GM23248 (cell line): ENCODE measurements around the gene BCR. TPM values are rescaled to one million over a fixed set of nuclear protein-coding genes. Genes with fewer than 3 reads are reported as not detected.

Experiments
- DNase-seq: peaks from one replicate; pipeline ENCODE4 v3.0.0-alpha.2; 2015
- H2AFZ ChIP-seq: fragments of 200-600 bp; sonication (generic); 2 replicates; pipeline ENCODE4 v1.6.1; 2016; ENCODE audit warnings: antibody characterized with exemption
- H3F3A ChIP-seq: fragments of 200-600 bp; sonication (generic); 2 replicates; pipeline ENCODE4 v1.6.1; 2016; ENCODE audit warnings: mild to moderate bottlenecking, antibody characterized with exemption, mixed run types; ENCODE audit not compliant: insufficient read depth
- H3K27ac ChIP-seq: fragments of 200-600 bp; sonication (generic); 2 replicates; pipeline ENCODE4 v1.5.1; 2016; ENCODE audit warnings: mild to moderate bottlenecking
- H3K27me3 ChIP-seq: fragments of 200-600 bp; sonication (generic); replicated peaks from 2 replicates; pipeline ENCODE4 v1.6.1; 2016; ENCODE audit warnings: mild to moderate bottlenecking; ENCODE audit not compliant: insufficient read depth
- H3K36me3 ChIP-seq: fragments of 200-600 bp; sonication (generic); 2 replicates; pipeline ENCODE4 v1.6.1; 2016; ENCODE audit warnings: low read depth, mild to moderate bottlenecking
- H3K4me1 ChIP-seq: fragments of 200-600 bp; sonication (generic); 2 replicates; pipeline ENCODE4 v1.6.1; 2016; ENCODE audit warnings: mild to moderate bottlenecking; ENCODE audit not compliant: insufficient read depth
- H3K4me2 ChIP-seq: fragments of 200-600 bp; sonication (generic); one replicate; pipeline ENCODE4 v1.6.1; 2016; ENCODE audit warnings: mild to moderate bottlenecking; ENCODE audit not compliant: unreplicated experiment
- H3K4me3 ChIP-seq: fragments of 200-600 bp; sonication (generic); 2 replicates; pipeline ENCODE4 v1.5.1; 2016; ENCODE audit warnings: mild to moderate bottlenecking
- H3K79me2 ChIP-seq: fragments of 200-600 bp; sonication (generic); 2 replicates; pipeline ENCODE4 v1.6.1; 2016; ENCODE audit warnings: mild to moderate bottlenecking; ENCODE audit not compliant: insufficient read depth
- H3K9ac ChIP-seq: fragments of 200-600 bp; sonication (generic); 2 replicates; pipeline ENCODE4 v1.6.1; 2016; ENCODE audit warnings: mild to moderate bottlenecking
- H3K9me2 ChIP-seq: fragments of 200-600 bp; sonication (generic); 2 replicates; pipeline ENCODE4 v1.6.1; 2016; ENCODE audit warnings: mixed run types, mild to moderate bottlenecking, moderate library complexity; ENCODE audit not compliant: insufficient read depth
- H3K9me3 ChIP-seq: fragments of 200-600 bp; sonication (generic); one replicate; pipeline ENCODE4 v1.6.1; 2017; ENCODE audit warnings: low read depth
- H4K20me1 ChIP-seq: fragments of 200-600 bp; sonication (generic); 2 replicates; pipeline ENCODE4 v1.6.0; 2016; ENCODE audit not compliant: insufficient read depth
- EZH2 ChIP-seq: fragments of 200-600 bp; sonication (generic); IDR thresholded peaks from 2 replicates; pipeline ENCODE4 v1.6.1; 2018; ENCODE audit warnings: antibody characterized with exemption, mild to moderate bottlenecking; ENCODE audit not compliant: insufficient read depth, poor library complexity, severe bottlenecking
- EZH2phosphoT487 ChIP-seq: fragments of 200-600 bp; sonication (generic); IDR thresholded peaks from 2 replicates; pipeline ENCODE4 v1.6.1; 2018; ENCODE audit warnings: antibody characterized with exemption, moderate library complexity, mild to moderate bottlenecking, low read depth; ENCODE audit not compliant: insufficient read depth
- WGBS, 2 experiments: methylation state at CpG; one replicate each; pipeline ENCODE4 v1.1.6; 2015 to 2017; ENCODE audit warnings: low lambda C conversion rate in 2 of 2, low coverage in 1 of 2; ENCODE audit errors: missing lambda C conversion rate in 2 of 2; 5-methylcytosine and 5-hydroxymethylcytosine counted together
- in situ Hi-C: fragments of 300-500 bp; cut with MboI; formaldehyde crosslinking; loops from 2 replicates; pipeline ENCODE4 v1.15.0; 2020
- polyA plus RNA-seq: library from polyadenylated mRNA; unstranded; fragments of >200 nt; fragmentation: Nextera tagmentation; extraction: Ambion mirVana; gene quantifications from 2 replicates; pipeline ENCODE4 v1.2.1, GENCODE V29; 2016
- total RNA-seq: library from RNA; depleted of rRNA; stranded (reverse); fragments of >200 nt; shearing (Covaris generic); gene quantifications from 2 replicates; pipeline ENCODE4 v1.2.3, GENCODE V29; 2014

BCR gene
- total and polyA plus RNA-seq, 2 experiments from 2014 or later, result 4.7 to 30.0 TPM

DNA sequence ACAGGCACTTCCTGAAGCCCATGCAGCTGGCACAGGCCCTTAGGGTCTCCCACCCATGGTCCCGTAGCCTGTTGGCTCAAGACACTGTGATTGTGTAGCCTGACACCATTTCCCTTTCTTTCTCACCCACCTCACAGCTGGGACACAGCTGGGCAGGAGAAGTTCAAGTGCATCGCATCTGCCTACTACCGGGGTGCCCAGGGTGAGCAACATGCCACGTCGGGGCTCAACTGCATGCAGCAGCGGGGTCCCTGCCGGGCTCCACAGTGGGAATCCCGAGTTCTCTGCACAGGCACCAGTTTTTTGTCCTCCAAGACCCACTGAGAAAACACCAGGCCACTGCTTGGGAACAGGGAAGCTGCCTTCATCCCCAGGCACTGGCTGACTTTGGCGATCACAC lies 24.5 kb upstream of the BCR start:
- Histone ChIP-seq H3K9me2 (no peaks in the 10 kb centered on the region), H3K36me3 (no peaks in the 10 kb centered on the region), H3K27me3 (no peaks in the 10 kb centered on the region), H3F3A (no peaks in the 10 kb centered on the region), H3K4me1 (no peaks in the 10 kb centered on the region), H3K79me2 (no peaks in the 10 kb centered on the region), H3K27ac (no peak overlapping the region), H2AFZ (no peak overlapping the region), H4K20me1 (no peaks in the 10 kb centered on the region), H3K9ac (no peak overlapping the region), H3K9me3 (no peaks in the 10 kb centered on the region), H3K4me3 (no peak overlapping the region), H3K4me2 (no peak overlapping the region)
- DNase-seq, result no peak
- in situ Hi-C loops, result no loop called here
- WGBS, 2 experiments, result 79 to 81% methylated on average over 9 of the region's 9 CpGs
- TF ChIP-seq EZH2phosphoT487 (no peak), EZH2 (no peak)

DNA sequence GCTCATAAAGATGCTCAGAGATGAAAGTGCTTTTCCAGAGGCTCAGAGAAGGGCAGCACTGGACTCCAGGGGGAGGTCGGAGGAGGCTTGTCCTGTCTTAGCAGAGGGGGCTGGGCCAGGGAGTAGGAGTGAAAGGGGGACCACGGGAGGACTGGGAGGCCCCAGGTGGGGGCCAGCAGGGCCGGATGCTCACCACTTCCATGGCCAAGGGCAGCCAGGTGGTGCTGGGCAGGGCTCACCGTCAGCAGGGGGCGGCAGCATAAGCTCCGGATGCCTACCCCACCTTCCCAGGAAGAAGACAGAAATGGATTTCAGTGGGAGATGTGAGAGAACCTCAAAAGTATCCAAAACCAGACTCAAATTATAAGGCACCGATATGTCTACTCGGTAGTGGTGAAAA lies 24.0 kb upstream of the BCR start:
- H3K4me3 ChIP-seq, result no peak overlapping the region
- WGBS, 2 experiments, result 68 to 79% methylated on average over 7 to 8 of the region's 8 CpGs
- no peaks in the 10 kb centered on the region for H3K9me2 ChIP-seq
- H3K9me3 ChIP-seq, result no peaks in the 10 kb centered on the region
- no peak overlapping the region for H3K4me2 ChIP-seq
- H3K27me3 ChIP-seq, result no peaks in the 10 kb centered on the region
- no peaks in the 10 kb centered on the region for H3K4me1 ChIP-seq
- H3K9ac ChIP-seq, result no peak overlapping the region
- no peak for DNase-seq
- H3K27ac ChIP-seq, result no peak overlapping the region
- no peaks in the 10 kb centered on the region for H3K79me2 ChIP-seq
- in situ Hi-C loops, result no loop called here
- H3K36me3 ChIP-seq, result no peaks in the 10 kb centered on the region
- no peaks in the 10 kb centered on the region for H4K20me1 ChIP-seq
- TF ChIP-seq EZH2 (no peak), EZH2phosphoT487 (no peak)
- no peaks in the 10 kb centered on the region for H3F3A ChIP-seq
- no peak overlapping the region for H2AFZ ChIP-seq

DNA sequence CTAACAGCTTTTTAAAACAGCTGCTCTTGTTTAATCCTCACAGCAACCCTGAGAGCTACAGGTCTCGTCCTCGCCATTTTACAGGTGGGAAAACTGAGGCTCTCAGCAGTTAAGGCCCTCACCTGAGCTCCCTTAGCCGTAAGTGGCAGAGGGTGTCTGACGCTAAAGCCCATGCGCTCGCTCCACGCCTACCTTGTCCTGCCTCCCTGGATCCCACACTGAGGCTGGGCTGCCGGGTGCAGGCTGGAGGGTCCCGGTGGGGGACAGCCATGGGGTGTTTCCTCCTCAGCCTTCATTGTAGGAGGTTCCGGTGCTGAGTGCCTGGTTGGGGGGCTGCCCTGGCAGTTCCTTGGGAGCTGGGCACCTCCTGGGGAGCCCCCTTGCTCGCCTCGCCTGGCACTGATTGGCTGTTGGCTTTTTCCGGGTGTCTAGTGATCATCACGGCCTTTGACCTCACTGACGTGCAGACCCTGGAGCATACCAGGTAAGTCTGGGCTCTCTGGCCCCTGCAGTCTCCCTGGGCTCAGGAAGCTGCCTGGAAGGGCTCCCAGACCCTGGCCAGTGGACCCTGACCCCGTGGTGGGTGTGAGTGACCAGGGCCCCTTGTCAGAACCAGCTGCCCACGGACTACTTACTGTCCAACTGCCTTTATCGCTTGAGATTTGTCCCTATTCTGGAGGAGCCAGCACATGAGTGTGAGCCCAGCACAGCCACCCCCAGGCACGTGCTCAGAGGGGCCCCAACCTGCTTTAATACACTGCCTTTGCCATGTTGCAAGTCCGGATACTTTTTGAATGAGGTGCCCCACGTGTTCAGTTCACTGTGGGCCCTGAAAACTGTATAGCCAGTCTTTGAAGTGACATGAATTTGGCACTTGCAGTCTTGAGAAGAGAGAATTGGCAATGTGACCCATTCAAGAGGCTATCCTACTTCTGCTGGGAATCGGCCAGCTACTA lies 22.5 kb upstream of the BCR start:
- 86 to 88% methylated on average over 21 to 22 of the region's 22 CpGs for WGBS, 2 experiments
- Histone ChIP-seq H3K9me2 (no peaks in the 10 kb centered on the region), H3K4me2 (no peak overlapping the region), H4K20me1 (no peaks in the 10 kb centered on the region), H2AFZ (no peak overlapping the region), H3K36me3 (no peaks in the 10 kb centered on the region), H3K4me1 (no peaks in the 10 kb centered on the region), H3K9me3 (no peaks in the 10 kb centered on the region), H3K27ac (no peak overlapping the region), H3K9ac (no peak overlapping the region), H3K4me3 (no peak overlapping the region), H3K27me3 (no peaks in the 10 kb centered on the region), H3K79me2 (no peaks in the 10 kb centered on the region), H3F3A (no peaks in the 10 kb centered on the region)
- no peak for DNase-seq
- in situ Hi-C loops, result no loop called here
- TF ChIP-seq EZH2phosphoT487 (no peak), EZH2 (no peak)

DNA sequence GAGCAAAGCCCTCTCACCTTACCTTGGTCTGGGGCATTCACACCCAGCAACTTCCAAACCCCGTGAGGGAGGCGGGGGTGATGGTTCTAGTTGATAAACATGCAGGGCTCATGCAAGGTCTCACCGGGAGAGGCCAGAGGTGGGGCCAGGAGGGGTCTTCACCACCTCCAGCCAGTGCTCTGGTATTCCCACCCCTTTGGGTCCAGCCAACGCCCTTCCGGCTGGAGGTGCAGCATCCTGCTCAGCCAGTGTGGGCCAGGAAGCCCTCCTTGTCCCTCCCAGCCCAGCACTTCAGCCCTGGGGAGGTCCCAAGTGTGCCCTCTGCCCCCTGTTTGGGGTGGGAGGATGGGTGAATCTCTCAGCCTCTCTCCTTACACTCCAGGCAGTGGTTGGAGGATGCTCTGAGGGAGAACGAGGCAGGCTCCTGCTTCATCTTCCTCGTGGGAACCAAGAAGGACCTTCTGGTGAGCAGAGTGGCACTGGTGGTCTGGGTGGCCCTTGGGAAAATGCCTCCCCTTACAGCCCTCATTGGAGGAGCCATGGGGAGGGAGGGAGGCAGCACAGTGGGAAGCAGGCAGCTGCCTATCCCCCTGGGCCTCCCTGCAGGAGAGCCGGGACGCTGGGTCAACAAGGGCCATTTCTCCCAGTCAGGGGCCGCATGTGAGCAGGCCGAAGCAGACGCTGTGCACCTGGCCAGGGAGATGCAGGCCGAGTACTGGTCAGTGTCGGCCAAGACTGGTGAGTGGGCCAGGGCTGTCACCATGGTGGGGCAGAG lies 21.6 kb upstream of the BCR start:
- Histone ChIP-seq H3K9me2 (no peaks in the 10 kb centered on the region), H3K4me3 (no peak overlapping the region), H3K27ac (no peak overlapping the region), H3K36me3 (no peaks in the 10 kb centered on the region), H3K27me3 (no peaks in the 10 kb centered on the region), H3K79me2 (no peaks in the 10 kb centered on the region), H4K20me1 (no peaks in the 10 kb centered on the region), H3K9ac (no peak overlapping the region), H3K4me2 (no peak overlapping the region), H3F3A (no peaks in the 10 kb centered on the region), H3K9me3 (no peaks in the 10 kb centered on the region), H2AFZ (no peak overlapping the region), H3K4me1 (no peaks in the 10 kb centered on the region)
- WGBS, 2 experiments, result 86% methylated on average over 14 of the region's 14 CpGs
- DNase-seq, result no peak
- TF ChIP-seq EZH2phosphoT487 (no peak), EZH2 (no peak)
- in situ Hi-C loops, result no loop called here
